K562 (cell line): Measurements from ENCODE around the gene LNPEP. TPM values are rescaled to one million over a fixed set of nuclear protein-coding genes. Genes with fewer than 3 reads are reported as not detected.

ENCODE experiments used
- AFF1 ChIP-seq, 2 experiments: fragments of 450-650 bp; IDR thresholded peaks; 2 replicates each; pipeline ENCODE4 v1.6.1; 2018; ENCODE audit warnings: mild to moderate bottlenecking in 2 of 2, low read depth in 1 of 2; ENCODE audit not compliant: partially characterized antibody in 2 of 2
- ATF3 ChIP-seq, 2 experiments: fragments of 450-650 bp in 1 of 2; sonication (generic) in 1 of 2; formaldehyde crosslinking in 1 of 2; IDR thresholded peaks in 1 of 2; conservative IDR thresholded peaks in 1 of 2; 2 replicates each; pipeline versions ENCODE4 v1.6.1 to v1.8.1; 2016 to 2023; ENCODE audit warnings: mild to moderate bottlenecking in 2 of 2, moderate library complexity in 2 of 2, inconsistent platforms in 1 of 2, missing genetic modification reagents in 1 of 2
- ATF4 ChIP-seq: fragments of 450-650 bp; formaldehyde crosslinking; IDR thresholded peaks from 2 replicates; pipeline ENCODE4 v1.4.0; 2022; ENCODE audit warnings: mild to moderate bottlenecking, moderate library complexity
- BRD4 ChIP-seq: fragments of 200-600 bp; sonication (generic); IDR thresholded peaks from 2 replicates; pipeline ENCODE4 v1.6.1; 2017; ENCODE audit warnings: inconsistent platforms
- CHAMP1 ChIP-seq: fragments of 450-650 bp; IDR thresholded peaks from 2 replicates; pipeline ENCODE4 v1.6.1; 2016; ENCODE audit warnings: mild to moderate bottlenecking
- DPF2 ChIP-seq: fragments of 450-650 bp; IDR thresholded peaks from 2 replicates; pipeline ENCODE4 v1.6.1; 2016
- ETS1 ChIP-seq: conservative IDR thresholded peaks from 2 replicates; pipeline ENCODE4 v1.6.1; 2011; ENCODE audit warnings: low read depth, mild to moderate bottlenecking, low read length; ENCODE audit not compliant: control insufficient read depth
- ETV5 ChIP-seq: sonication (generic); formaldehyde crosslinking; IDR thresholded peaks from 2 replicates; pipeline ENCODE4 v1.4.0; 2020; ENCODE audit warnings: low read depth, mild to moderate bottlenecking, missing genetic modification reagents
- NR0B1 ChIP-seq: fragments of 450-650 bp; IDR thresholded peaks from one replicate; pipeline ENCODE4 v1.6.1; 2018; ENCODE audit warnings: mild to moderate bottlenecking, moderate library complexity; ENCODE audit not compliant: partially characterized antibody
- RFX1 ChIP-seq: fragments of 450-650 bp; IDR thresholded peaks from 2 replicates; pipeline ENCODE4 v1.6.1; 2016; ENCODE audit warnings: mild to moderate bottlenecking, moderate library complexity
- TRIM25 ChIP-seq: fragments of 450-650 bp; IDR thresholded peaks from 2 replicates; pipeline ENCODE4 v1.7.0; 2016; ENCODE audit warnings: borderline replicate concordance
- ZNF133 ChIP-seq: fragments of 250-450 bp; sonication (Bioruptor Pico); IDR thresholded peaks from 2 replicates; pipeline ENCODE4 v1.4.0; 2020; ENCODE audit warnings: mild to moderate bottlenecking
- polyA plus RNA-seq, 8 experiments: library from polyadenylated mRNA; depleted of rRNA in 4 of 8; stranded (reverse) in 5 of 8; unstranded in 3 of 8; fragments of >200 nt; fragmentation: Nextera tagmentation in 2 of 8; fragmentation: Illumina TruSeq in 1 of 8; extraction: Ambion mirVana in 2 of 8; extraction: Trizol in 1 of 8; gene quantifications; 2 replicates each; pipeline versions ENCODE4 v1.2.1 to v1.2.3, GENCODE V29; 2011 to 2014; ENCODE audit warnings: inconsistent platforms in 1 of 8, missing spikeins in 1 of 8
- total RNA-seq, 7 experiments: library from RNA; depleted of rRNA in 6 of 7; stranded (reverse); fragments of >200 nt in 6 of 7; fragmentation: Illumina TruSeq in 2 of 7; extraction: Trizol in 2 of 7; gene quantifications; 2 replicates each; pipeline versions ENCODE4 v1.2.1 to v1.2.3, GENCODE V29; 2011 to 2021; ENCODE audit warnings: low replicate concordance in 1 of 7

The LNPEP gene
- total and polyA plus RNA-seq, 9 of the 15 experiments (the other 6 are each of a cell fraction or from before 2014, with no cell fraction given), result 2.6 to 27.9 (median 11.2) TPM

- TF ChIP-seq AFF1 (IDR thresholded peaks at IDR 0.05; ENCODE audit: low read depth in 1 of 2, partially characterized antibody in 2 of 2), result no peak
- TF ChIP-seq NR0B1, result no peak
- no peak for TF ChIP-seq ZNF133
- TF ChIP-seq DPF2, result peak; percentile 7; the same call in 1 of the 2 replicates
- no peak for TF ChIP-seq RFX1
- TF ChIP-seq TRIM25, result no peak
- no peak for TF ChIP-seq ETS1
- no peak for TF ChIP-seq ATF4 (CRISPR knock-in tag)
- TF ChIP-seq ETV5 (CRISPR knock-in tag), result no peak
- TF ChIP-seq ATF3 (IDR thresholded peaks at IDR 0.05), result no peak
- no peak for TF ChIP-seq ATF3 (CRISPR knock-in tag; conservative IDR thresholded peaks at IDR 0.05)
- no peak for TF ChIP-seq BRD4
- TF ChIP-seq CHAMP1, result no peak
Measured at GRCh38 chr5:96936431-96937320, 796 bp downstream of the LNPEP start (continued).
